Measurements from ENCODE around the gene ESD. TPM values are rescaled to one million over a fixed set of nuclear protein-coding genes. Genes with fewer than 3 reads are reported as not detected.
"Not testable (repeated sequence)": the region's sequence is repeated elsewhere in the genome, so short reads cannot be mapped to it uniquely, and the experiment has no call there.

The ESD gene
- total RNA-seq, 6 experiments from 2014 or later: 97.7 to 116 (median 104) TPM

- H3K27me3 Mint-ChIP-seq (ENCODE audit: insufficient read depth): no peaks in the 10 kb centered on the region
- no peak overlapping the region for H3K4me3 Mint-ChIP-seq
- no peaks in the 10 kb centered on the region for H3K9me3 Mint-ChIP-seq
- H3K4me1 Mint-ChIP-seq (ENCODE audit: low read depth): peaks cover 16% of the 10 kb centered on the region
- TF ChIP-seq, protein P1, sequence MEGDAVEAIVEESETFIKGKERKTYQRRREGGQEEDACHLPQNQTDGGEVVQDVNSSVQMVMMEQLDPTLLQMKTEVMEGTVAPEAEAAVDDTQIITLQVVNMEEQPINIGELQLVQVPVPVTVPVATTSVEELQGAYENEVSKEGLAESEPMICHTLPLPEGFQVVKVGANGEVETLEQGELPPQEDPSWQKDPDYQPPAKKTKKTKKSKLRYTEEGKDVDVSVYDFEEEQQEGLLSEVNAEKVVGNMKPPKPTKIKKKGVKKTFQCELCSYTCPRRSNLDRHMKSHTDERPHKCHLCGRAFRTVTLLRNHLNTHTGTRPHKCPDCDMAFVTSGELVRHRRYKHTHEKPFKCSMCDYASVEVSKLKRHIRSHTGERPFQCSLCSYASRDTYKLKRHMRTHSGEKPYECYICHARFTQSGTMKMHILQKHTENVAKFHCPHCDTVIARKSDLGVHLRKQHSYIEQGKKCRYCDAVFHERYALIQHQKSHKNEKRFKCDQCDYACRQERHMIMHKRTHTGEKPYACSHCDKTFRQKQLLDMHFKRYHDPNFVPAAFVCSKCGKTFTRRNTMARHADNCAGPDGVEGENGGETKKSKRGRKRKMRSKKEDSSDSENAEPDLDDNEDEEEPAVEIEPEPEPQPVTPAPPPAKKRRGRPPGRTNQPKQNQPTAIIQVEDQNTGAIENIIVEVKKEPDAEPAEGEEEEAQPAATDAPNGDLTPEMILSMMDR (IDR thresholded peaks at IDR 0.05): no peak
- H3K27ac Mint-ChIP-seq: no peak overlapping the region
- H3K36me3 Mint-ChIP-seq (ENCODE audit: low read depth): peaks cover 49% of the 10 kb centered on the region
- no peak for DNase-seq
Observed at GRCh38 chr13:46775385-46776107, 21.4 kb downstream of the ESD start.

- H3K27me3 Mint-ChIP-seq (ENCODE audit: insufficient read depth): no peaks in the 10 kb centered on the region
- H3K4me3 Mint-ChIP-seq: no peak overlapping the region
- no peaks in the 10 kb centered on the region for H3K9me3 Mint-ChIP-seq
- H3K4me1 Mint-ChIP-seq (ENCODE audit: low read depth): peaks cover 8% of the 10 kb centered on the region
- peaks cover 54% of the 10 kb centered on the region for H3K36me3 Mint-ChIP-seq (ENCODE audit: low read depth)
- no peak overlapping the region for H3K27ac Mint-ChIP-seq
- TF ChIP-seq, protein P1 (IDR thresholded peaks at IDR 0.05): no peak
- no peak for DNase-seq
Observed at GRCh38 chr13:46773541-46773940, 23.4 kb downstream of the ESD start.

DNA sequence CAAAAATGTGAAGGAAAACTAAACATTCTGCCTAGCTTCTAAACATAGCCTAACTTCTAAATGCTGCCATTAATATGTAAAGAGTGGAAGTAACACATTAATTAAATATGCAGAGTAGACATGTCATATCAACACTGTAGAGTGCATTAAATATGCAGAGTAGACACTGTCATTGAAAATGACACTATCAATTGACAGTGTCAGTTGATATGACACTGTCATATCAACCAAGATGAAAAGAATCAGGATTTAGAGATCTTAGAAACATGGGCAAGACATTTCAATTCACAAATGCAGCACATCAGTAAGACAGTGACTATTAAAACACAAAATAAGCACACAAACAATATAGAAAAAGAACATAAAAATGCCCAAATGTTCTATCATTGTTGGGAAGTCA lies 25.3 kb downstream of the ESD start:
- TF ChIP-seq, protein P1 (IDR thresholded peaks at IDR 0.05): no peak
- Mint-ChIP-seq H3K27ac (no peak overlapping the region), H3K9me3 (no peaks in the 10 kb centered on the region), H3K36me3 (ENCODE audit: low read depth) (peaks cover 49% of the 10 kb centered on the region), H3K27me3 (ENCODE audit: insufficient read depth) (no peaks in the 10 kb centered on the region), H3K4me1 (ENCODE audit: low read depth) (no peaks in the 10 kb centered on the region), H3K4me3 (no peak overlapping the region)
- DNase-seq: no peak

DNA sequence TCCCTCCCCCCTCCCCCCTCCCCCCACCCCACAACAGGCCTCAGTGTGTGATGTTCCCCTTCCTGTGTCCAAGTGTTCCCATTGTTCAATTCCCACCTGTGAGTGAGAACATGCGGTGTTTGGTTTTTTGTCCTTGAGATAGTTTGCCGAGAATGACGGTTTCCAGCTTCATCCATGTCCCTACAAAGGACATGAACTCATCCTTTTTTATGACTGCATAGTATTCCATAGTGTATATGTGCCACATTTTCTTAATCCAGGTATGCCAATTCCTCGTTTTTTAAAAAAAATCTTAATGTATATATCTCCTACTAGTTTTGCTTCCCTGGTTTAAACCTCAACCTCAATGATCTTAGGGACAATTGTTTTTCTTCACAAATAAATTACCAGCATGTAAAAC lies 27.0 kb downstream of the ESD start:
- H3K27me3 Mint-ChIP-seq (ENCODE audit: insufficient read depth); DNase-seq; H3K9me3 Mint-ChIP-seq; H3K4me1 Mint-ChIP-seq (ENCODE audit: low read depth); H3K27ac Mint-ChIP-seq; H3K4me3 Mint-ChIP-seq: not testable (repeated sequence)
- peaks cover 38% of the 10 kb centered on the region for H3K36me3 Mint-ChIP-seq (ENCODE audit: low read depth)

DNA sequence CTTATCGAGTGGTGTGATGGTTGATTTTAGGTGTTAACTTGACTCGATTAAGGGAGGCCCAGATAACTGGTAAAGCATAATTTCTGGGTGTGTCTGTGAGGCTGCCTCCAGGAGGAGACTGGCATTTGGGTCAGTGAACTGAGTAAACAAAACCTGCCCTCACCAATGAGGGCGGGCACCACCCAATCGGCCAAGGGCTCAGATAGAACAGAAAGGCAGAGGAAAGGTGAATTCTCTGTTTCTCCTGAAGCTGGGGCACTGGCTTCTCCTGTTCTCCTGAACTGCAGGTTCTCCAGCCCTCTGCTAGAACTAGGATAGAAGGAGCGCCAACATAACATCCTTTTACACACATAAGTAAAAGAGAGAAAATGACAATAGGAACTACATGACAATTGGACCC lies 35.1 kb downstream of the ESD start:
- Mint-ChIP-seq H3K4me1 (ENCODE audit: low read depth) (peaks cover 20% of the 10 kb centered on the region), H3K27ac (no peak overlapping the region), H3K4me3 (no peak overlapping the region), H3K27me3 (ENCODE audit: insufficient read depth) (peaks cover 5% of the 10 kb centered on the region), H3K36me3 (ENCODE audit: low read depth) (no peaks in the 10 kb centered on the region), H3K9me3 (no peaks in the 10 kb centered on the region)
- no peak for DNase-seq
- TF ChIP-seq, protein P1 (IDR thresholded peaks at IDR 0.05): no peak

- H3K27ac Mint-ChIP-seq: no peak overlapping the region
- H3K4me3 Mint-ChIP-seq: no peak overlapping the region
- H3K36me3 Mint-ChIP-seq (ENCODE audit: low read depth): no peaks in the 10 kb centered on the region
- DNase-seq: no peak
- peaks cover 8% of the 10 kb centered on the region for H3K27me3 Mint-ChIP-seq (ENCODE audit: insufficient read depth)
- peaks cover 22% of the 10 kb centered on the region for H3K4me1 Mint-ChIP-seq (ENCODE audit: low read depth)
- TF ChIP-seq, protein P1 (IDR thresholded peaks at IDR 0.05): no peak
- H3K9me3 Mint-ChIP-seq: no peaks in the 10 kb centered on the region
Observed at GRCh38 chr13:46761174-46761573, 35.8 kb downstream of the ESD start.

All from HFFc6 (cell line).